ENCODE measurements around the gene FBXL17.

Gene FBXL17

DNA sequence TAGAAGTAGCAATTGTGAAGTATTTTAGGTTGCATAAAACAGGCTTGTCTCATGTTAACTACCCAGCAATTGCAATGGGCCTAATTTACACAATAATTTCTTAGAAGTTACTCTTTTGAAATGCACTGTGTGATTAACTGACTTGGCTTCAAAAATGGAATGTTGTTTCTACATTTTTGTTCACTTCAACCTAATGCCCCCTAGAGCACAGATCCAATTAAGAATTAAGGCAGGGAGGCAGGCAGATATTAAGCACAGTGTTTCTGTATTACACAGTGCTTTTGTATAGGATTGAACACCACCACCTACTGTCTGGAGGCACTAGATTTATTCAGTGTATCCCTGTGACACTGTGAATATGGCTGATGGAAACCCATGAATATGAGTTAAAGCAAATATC is 302.1 kb downstream of the FBXL17 start:
- DNase-seq: no peak

DNA sequence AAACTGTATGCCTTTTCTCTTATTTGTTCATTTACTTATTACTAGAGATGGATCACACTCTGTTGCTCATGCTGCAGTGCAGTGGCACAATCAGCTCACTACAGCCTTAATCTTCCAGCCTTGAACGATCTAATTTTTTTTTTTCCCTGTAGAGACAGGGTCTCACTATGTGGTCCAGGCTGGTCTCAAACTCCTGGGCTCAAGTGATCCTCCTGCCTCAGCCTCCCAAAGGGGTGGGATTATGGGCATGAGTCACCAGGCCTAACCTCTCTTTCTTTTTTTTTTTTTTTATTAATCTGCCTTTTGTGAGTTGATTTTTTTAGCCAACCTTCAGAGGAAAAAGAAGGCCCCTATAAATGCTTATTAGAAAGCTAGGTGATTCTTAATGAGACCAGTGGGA is 303.0 kb downstream of the FBXL17 start:
- DNase-seq: no peak

DNA sequence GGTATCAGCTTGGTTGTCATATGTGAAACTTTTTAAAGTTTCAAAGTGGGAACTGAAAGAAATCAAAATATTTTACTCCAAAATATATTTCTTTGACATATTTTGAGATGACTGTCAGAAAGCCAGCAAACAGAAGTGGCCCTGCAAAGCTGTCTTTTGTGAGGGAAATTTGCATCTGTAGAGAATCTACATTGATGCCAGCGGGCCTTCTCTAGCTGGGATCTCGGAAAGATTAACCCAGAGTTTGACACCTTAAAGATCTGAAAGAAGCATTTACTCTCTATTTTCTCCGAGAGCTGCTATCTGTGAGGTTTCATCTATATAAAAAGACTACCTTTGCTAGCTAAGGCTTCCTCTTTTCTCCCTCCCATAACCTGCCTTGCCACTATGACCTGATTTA is 303.6 kb downstream of the FBXL17 start:
- DNase-seq: no peak

DNA sequence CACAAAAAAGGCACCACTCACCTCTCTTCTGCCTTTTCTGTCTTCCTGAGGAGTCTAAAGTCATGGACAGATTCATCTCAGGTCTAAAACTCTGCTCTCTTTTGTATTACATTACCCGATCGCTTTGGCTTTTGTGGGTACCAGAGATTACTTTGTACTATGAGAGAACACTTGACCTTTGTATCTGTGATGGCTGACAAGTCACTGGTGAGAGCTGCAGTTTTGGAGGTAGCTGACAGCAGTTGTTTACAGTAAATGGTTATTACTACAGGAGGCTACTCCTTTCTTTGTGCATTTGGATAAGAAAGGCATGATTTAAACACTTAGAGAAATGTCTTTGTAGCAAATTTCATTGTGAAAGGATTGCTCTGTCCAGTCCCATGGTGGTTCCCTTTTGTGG is 307.3 kb downstream of the FBXL17 start:
- DNase-seq: no peak

DNA sequence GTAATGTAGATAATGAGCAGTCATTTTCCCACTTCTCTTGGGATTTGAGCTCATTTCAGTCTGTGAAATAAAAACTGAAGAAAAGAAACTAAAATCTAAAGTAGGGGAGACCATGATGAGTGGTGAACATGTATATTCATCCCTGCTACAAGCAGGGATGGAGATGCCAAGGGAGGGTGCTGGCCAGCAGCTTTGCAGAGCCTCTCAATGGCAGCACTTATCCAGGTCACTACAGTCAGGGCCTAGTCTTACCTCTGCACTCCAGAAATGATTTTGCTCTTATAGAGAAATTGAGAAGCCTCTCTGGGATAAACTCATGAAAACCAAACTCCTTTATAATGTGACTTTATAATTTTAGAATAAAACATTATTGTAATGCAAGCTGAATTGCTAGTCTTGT is 317.6 kb downstream of the FBXL17 start:
- no peak for DNase-seq

DNA sequence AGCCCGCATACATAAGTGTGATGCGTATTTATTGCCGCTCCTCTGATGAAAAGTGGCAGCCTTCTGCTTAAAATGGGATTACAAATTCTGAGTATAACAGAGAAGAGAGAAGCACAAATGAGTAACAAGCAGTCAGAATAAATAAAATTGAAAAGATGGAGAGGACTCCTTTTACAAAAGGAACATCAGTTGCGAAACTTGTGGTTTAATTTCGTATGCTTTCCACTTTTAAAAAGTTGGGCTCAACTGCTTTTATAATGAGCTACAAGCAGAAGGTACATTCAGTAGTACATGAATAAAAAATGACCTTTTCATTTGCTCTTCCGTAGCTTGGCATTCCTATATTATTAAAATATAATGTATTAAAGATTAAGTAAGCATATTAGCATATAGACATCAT is 320.0 kb downstream of the FBXL17 start:
- no peak for DNase-seq

DNA sequence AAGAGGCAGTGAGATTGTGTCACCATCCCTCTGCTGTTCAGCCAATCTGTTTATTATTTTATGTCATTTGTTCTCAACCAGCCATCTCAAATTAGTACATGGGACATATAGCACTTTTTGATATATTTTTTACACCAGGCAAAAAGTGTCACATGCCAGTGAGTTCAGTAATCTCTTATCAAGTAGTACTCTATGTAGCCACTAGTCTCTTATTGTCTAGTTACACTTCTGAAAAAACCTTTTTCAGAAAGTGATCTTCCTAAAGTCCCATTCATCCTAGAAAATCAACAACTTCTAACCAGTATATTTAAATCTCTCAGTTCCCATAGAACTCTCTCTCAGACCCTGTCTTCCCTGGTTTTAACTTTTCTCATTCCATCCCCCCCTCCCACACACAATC is 321.6 kb downstream of the FBXL17 start:
- no peak for DNase-seq

DNA sequence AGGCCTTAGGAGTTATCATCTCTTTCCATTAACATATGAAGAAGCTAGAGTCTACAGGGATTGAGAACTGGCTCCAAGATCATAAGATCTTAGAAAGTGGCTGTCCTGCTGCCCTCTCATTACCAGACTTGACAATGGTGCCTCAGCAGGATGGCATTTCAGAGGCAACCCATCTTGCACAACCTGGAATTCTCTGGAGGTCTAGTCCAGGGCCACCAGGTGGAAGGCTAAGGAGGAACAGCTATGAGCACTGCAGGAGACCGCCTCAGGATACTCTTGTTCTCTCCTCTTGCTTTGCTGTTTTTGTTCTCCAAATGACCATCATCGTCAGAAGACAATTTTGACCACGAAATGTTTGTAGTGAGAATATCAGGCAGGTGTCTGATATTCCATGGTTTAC is 322.6 kb downstream of the FBXL17 start:
- DNase-seq: no peak

DNA sequence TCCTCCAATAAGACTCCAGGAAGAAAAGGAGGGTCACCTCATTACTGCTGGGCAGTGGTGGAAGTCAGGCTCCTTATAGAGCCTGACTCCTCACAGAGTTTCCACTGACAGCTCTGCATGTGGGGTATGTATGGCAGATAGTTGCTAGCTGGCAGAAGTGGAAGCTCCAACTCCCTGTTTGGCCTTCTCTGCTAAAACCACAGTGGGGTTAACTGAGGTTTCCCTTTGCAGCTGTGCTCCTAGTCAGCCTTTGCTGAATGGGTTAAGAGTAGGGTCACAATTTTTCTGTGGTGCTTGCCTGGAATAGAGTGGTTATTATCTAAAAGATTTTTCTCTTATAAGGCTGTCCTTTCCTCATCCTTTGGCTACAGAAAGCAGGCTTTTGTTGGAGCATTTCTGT is 327.5 kb downstream of the FBXL17 start:
- no peak for DNase-seq

DNA sequence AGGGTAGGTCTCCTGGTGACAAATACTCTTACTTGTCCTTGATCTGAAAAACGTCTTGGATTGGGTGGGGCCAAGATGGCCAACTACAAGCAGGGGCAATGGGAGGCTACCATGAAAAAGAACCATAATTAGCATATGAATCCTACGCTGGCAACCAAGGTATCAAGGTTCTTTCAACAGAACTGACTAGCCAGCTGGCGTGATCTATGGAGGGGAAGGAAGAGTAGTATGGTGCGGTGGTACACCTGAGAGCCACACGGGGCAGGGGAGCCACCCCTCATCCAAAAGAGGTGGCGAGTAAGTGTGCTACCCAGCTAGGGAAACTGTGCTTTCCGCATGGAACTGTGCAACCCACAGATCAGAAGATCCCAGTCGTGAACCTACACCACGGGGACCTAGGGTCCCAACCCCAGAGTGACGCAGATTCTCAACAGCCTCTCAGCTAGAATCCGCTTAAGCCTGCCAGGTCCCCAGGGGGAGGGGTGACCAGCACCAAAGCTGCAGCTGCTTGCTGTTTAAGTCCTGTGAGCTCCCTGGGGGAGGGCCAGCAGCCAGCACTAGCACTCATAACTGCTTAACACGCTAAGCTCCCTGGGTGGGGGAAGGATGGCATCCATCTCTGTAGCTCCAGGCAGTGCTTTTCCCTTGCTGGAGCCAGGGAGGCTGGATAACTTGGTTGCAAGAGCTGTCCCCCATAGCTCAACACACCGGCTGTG is 334.8 kb downstream of the FBXL17 start:
- no peak for DNase-seq

DNA sequence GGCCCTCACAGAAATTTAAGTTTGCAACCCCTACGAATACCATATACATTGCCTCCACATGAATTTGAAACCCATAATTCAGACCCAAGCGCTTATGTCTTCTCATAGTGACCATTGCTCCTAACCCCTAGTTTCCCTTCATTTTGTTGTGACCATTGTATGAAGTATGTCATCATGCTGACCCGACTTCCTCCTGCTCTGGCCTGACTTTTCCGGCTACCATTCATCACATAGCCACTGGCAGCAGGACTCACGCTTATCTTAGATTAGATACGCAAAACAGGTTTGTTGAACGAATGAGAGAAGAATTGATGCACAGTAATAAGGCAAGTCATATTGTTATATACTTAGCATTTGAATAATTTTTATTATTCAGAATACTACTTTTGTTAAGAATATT is 345.4 kb downstream of the FBXL17 start:
- no peak for DNase-seq

DNA sequence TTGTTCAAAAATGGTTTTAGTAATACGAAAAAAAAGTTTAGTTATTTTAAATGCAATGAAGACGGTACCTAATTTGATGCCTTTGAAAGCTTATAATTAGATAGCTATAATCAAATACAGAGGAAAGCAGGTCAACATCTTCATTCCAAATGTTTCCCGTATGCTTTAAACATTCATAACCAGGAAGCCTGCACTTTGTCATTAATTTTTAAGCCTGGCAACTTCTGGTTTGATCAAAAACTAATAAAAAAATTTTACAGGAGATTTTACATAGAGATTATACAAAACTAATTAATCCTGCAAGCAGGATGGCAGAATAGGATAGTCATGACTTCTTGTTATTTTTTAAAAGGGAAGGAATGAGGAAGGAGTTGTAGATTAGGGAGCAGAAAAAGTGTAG is 353.0 kb downstream of the FBXL17 start:
- DNase-seq: no peak

DNA sequence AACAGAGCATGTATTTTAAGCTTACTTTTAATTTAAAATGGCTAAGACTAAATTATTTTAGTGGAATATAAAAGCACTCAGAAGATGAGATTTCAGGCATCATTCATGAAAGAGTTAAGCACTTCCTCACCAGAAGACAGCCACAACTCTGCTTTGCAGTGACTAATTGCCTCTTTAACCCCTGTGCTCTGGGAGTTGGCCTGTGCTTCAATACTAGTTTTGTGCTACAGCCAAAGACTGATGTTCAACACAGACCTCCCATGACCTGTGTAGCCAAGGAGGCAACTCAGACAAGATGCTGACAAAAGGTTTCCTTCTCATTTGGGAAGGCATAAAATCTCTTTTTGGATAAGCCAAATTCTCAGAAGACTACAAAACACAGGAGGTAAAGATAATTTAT is 353.5 kb downstream of the FBXL17 start:
- DNase-seq: no peak

DNA sequence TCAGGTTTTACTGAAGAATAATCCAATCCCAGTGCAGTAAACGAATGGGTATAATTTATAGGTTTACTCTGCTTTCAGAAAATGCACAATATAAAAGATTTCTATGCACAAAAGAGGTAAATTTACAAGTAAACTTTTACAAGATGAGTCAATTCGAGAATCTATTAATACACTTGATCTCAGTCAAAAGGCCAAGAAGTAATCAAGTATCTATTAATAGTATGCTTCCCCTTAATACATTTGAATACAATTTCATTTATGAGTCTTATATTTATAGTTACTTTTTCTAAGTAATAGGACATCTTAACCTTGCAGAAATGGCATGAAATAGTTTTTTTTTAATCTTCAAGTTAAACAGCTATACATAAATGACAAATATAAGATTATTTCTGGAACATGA is 355.9 kb downstream of the FBXL17 start:
- DNase-seq: no peak

DNA sequence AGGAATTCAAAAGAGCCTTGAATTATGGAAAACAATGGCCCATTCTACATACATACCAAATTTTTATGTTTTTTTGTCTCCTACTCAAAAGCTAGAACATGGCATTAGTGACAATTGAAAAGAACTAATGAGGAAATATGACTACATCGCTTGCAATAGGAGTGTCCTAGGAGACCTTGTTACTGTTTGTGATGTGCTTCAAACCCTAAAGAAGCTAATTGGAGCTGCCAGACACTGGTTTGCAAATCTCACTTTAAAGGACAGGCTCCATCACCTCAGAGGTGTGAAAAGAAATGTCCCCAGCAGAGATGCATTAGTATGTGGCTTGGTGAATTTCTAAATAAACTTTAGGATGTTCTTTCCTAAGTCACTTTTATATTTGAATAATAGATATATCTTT is 356.9 kb downstream of the FBXL17 start:
- no peak for DNase-seq

DNA sequence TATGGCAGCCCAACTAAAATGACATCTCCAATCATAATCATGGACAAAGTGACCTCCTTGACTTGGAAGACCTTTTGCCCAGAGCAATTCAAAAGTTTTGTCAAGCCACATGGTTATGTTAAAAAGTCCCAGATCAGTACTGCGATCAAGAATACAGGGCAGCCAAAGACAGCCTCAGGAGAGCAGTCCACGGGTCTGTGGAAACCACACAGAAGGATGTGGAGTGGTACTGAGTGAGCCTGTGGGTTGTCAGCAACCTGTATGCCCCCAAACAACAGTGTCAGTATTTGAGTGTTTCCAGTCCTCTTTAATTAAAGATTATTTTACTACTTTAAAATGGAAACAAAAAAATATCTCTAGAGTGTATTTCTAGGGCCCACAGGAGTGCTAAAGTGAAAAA is 365.8 kb downstream of the FBXL17 start:
- no peak for DNase-seq

DNA sequence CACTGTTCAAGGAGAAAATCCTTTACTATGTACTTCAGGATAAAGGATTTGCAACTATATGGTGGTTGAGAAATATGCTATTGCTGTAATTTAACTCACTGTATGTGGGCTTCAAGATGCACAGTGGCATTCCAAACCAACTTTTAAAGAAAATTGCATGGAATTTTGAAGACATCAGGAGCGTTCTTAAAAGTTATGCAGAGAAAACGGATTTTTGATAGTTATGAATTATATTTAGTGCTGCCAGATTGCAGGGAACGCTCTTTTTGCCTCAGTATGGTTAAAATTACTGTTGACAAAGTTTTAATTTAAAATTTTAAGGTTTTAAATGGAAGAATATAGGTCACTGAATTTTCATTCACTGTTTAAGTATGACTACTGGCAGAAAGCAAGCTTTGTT is 375.1 kb downstream of the FBXL17 start:
- DNase-seq: no peak

DNA sequence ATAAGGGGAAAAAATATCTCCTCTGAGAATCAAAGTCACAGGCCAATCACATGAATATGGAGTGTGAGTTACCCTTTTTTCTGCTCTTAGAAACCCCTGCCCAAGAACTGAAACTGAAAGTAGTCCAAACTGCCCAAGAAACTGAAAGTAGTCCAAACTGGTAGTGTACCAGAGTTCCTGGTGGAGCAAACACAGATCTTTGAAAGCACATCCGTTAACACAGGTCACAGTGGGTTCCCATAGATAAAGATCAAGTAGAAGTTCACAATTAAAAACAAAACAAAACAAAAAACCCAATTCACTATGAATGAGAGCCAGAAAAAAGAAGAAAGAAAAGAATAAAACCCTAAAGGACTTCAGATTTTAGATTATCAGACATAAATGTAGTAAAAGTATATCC is 378.7 kb downstream of the FBXL17 start:
- no peak for DNase-seq

DNA sequence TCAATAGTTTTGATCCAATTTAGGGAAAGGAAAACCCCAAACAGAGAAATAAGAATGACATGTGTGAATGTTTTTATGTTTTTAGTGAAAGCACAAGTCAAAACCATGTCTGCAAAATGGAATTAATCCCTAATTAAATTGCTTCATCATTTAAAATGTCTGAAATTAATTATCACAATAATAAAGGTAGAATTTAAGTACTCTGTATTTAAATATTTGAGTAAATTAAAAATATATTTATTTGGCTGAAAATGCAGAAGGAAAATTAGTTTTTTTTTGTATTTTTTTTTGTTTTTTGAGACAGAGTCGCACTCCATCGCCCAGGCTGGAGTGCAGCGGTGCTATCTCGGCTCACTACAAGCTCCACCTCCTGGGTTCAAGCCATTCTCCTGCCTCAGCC is 380.7 kb downstream of the FBXL17 start:
- no peak for DNase-seq

DNA sequence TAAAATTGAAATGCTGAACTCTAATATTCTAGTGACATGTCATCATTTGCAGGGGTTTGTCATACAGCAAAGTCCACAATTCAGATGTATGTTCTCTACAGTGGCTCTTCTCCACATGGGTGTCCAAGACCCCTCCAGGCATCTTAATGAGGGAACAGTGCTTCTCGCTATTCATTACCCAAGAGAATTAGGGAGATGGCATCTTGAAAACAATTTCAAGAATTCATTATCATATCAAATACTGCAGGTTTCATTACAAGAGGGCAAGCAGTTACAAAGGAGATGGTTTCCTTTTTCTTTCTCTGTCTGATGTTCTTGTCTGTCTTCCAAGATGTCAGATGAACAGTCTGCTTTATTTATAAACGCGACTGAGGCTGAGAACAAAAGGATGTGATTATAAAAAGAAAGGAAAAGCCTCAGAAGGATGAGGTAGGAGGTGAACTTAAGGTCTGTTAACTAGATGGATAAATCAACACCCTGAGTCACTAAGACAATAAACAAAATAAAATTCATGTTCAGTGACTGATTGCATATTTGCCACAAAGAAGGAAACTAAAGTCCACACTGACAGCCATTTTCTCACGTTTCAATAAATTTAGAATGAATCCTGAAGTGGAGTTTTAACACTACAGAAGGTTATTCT is 384.4 kb downstream of the FBXL17 start:
- DNase-seq: no peak

DNA sequence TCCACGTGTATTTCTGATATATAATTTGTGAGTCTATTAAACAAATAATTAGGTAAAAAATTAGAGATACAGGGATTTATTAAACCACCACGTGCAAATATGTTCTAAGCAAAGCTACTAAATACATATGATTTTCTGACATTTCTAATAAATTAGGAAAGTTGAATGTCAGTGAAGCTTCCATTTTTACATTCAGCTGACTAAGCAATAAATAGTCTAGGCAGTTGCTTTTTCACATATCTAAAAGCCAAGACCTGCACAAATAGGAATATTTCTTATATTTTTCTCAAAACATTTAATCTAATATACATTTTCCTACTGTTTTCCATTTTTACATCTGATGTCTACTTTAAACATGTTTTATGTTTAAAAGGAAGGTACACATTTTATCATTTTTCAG is 388.6 kb downstream of the FBXL17 start:
- no peak for DNase-seq

DNA sequence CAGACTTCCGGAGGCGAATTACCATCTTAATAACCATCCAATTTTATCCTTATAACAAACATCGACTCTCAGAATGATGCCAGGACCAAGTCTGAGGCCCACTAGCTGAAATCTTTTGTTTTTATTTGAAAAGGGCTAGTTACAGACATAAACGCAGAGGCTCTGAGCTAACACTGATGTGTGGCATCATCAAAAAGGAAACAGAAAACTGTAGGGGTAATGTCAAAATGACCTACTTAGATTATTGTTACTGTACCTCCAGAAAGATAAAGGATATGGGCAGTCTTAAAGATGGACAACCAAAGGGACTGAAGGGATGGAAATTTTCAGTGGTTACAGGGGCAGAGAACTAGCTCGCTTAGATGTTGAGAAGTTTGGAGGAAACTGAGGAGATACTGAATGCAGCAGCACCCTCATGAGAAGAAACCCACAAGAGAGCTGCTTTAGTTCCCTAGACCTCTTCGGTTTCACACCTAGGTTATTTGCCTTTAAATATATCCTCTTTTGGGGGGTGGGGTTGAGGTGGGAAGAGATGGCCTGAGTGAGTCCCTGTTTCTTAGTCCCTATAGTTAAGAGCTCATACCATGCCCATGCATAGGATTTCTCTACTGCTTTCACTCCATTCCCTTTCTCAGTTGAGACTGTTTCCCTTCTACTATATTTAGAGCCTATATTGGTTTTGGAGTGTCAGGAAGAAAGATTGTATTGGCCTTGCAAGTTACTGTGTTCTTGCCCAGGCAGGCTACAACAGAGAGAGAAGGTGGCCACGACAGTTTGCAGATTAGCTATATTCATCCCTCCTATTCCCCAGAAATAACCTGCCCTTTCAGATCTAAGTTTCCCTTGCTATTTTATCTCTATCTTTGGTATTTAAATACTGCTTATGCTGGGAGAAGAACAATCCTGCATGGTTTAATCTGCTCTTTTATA is 390.8 kb downstream of the FBXL17 start:
- no peak for DNase-seq

DNA sequence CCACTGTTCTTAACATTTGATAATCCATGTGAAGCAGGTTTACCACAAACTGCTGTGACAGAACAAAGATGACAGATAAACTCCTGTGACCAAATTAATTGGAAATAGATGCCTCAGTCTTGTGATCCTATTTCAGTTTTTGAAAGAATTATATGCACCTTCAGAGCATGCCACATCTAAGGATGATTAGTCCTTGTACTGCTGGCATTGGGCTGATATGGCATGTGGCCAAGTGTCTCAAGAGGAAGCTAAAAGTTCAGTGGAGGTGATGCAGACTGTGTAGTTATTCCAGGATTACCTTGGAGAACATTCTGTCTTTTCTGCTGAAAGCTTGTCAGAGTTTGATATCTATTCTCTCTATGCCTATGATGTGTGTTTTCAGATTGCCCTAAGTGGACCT is 396.8 kb downstream of the FBXL17 start:
- DNase-seq: no peak

All from activated CD4-positive, alpha-beta T cell treated with anti-CD3 and anti-CD28 coated beads for 4 hours (primary cell).